ENCODE data around the gene PACSIN2. TPM values are rescaled to one million over a fixed set of nuclear protein-coding genes. Genes with fewer than 3 reads are reported as not detected.

The PACSIN2 gene
- total and polyA plus RNA-seq, 2 of the 13 experiments (the other 11 are each of a cell fraction or from before 2014, with no cell fraction given), result 54.1 to 68.8 TPM

- WGBS (ENCODE audit: low lambda C conversion rate), result 94% methylated on average over 6 of the region's 12 CpGs
- Histone ChIP-seq H3K27me3 (ENCODE audit: control insufficient read depth in 1 of 2, insufficient read depth in 2 of 2, low read length in 2 of 2) (no peaks in the 10 kb centered on the region), H3K27ac (ENCODE audit: extremely low read length, insufficient read depth, low read length) (no peak overlapping the region), H3K9ac (ENCODE audit: insufficient read depth, low read depth, low read length) (no peak overlapping the region), H2AFZ (ENCODE audit: low read length) (no peak overlapping the region), H3K4me3 (replicated peaks in 1 of 3; ENCODE audit: insufficient read depth in 1 of 3, low read depth in 2 of 3, low read length in 3 of 3) (no peak overlapping the region), H3K79me2 (ENCODE audit: insufficient read depth, low read length) (no peaks in the 10 kb centered on the region), H3K9me3 (ENCODE audit: low read length) (no peaks in the 10 kb centered on the region), H3K4me2 (ENCODE audit: low read depth, low read length) (no peak overlapping the region), H4K20me1 (ENCODE audit: insufficient read depth, low read length) (no peaks in the 10 kb centered on the region), H3K36me3 (replicated peaks in 1 of 2; ENCODE audit: control insufficient read depth in 1 of 2, insufficient read depth in 2 of 2, low read length in 2 of 2) (peaks cover 55 to 93% of the 10 kb centered on the region in 2 experiments), H3K4me1 (ENCODE audit: insufficient read depth, low read length) (no peaks in the 10 kb centered on the region)
- POLR2A ChIA-PET, result no interaction called here
- no peak for ATAC-seq
- no peak for DNase-seq (ENCODE audit: low spot score)
- TF ChIP-seq HOXD1 (CRISPR knock-in tag; IDR thresholded peaks at IDR 0.05) (no peak), RBM22 (optimal IDR thresholded peaks at IDR 0.05; ENCODE audit: low read length) (peak; percentile 56), AGO2 (optimal IDR thresholded peaks at IDR 0.05; ENCODE audit: low read depth, low read length) (peak; percentile 44), RFX5 (IDR thresholded peaks at IDR 0.05; ENCODE audit: low read depth, low read length) (no peak)
- CTCF ChIA-PET (ENCODE audit: low intra/inter-chr PET ratio, low total read pairs), result no interaction called here
- BruUV-seq (replicated peaks), result no TSS peak
- intact Hi-C loops (cut with micrococcal nuclease; ENCODE audit: unreplicated experiment), result no loop called here
- FAIRE-seq, result no peak
- in situ Hi-C loops (cut with HindIII; ENCODE audit: extremely low pct_ligation_motif_present, low pct_unique_long_range_greater_than_20kb), result no loop called here
Measured at GRCh38 chr22:42877597-42878340, 137.2 kb downstream of the PACSIN2 start.

- CTCF ChIA-PET (ENCODE audit: low intra/inter-chr PET ratio, low total read pairs), result no interaction called here
Measured at GRCh38 chr22:42877158-42877557, 137.8 kb downstream of the PACSIN2 start.

More at GRCh38 chr22:42877158-42877557, 137.8 kb downstream of the PACSIN2 start:
- intact Hi-C loops (cut with micrococcal nuclease; ENCODE audit: unreplicated experiment), result no loop called here
- BruUV-seq (replicated peaks), result no TSS peak
- H3K27ac ChIP-seq (ENCODE audit: extremely low read length, insufficient read depth, low read length), result no peak overlapping the region
- no peaks in the 10 kb centered on the region for H4K20me1 ChIP-seq (ENCODE audit: insufficient read depth, low read length)
- H3K36me3 ChIP-seq (replicated peaks in 1 of 2; ENCODE audit: control insufficient read depth in 1 of 2, insufficient read depth in 2 of 2, low read length in 2 of 2), result peaks cover 55 to 93% of the 10 kb centered on the region in 2 experiments
- FAIRE-seq, result no peak
- H3K79me2 ChIP-seq (ENCODE audit: insufficient read depth, low read length), result no peaks in the 10 kb centered on the region
- no peak for DNase-seq (ENCODE audit: low spot score)
- no peaks in the 10 kb centered on the region for H3K9me3 ChIP-seq (ENCODE audit: low read length)
- POLR2A ChIA-PET, result interaction anchor here (1.2 kb wide), 1 partner anchor 10 kb away, joined by 3 read pairs; no protein-coding TSS in a partner anchor
- TF ChIP-seq SOX5 (CRISPR knock-in tag; IDR thresholded peaks at IDR 0.05; ENCODE audit: borderline replicate concordance), result no peak
- in situ Hi-C loops (cut with HindIII; ENCODE audit: extremely low pct_ligation_motif_present, low pct_unique_long_range_greater_than_20kb), result no loop called here
- no peak overlapping the region for H3K4me3 ChIP-seq (replicated peaks in 1 of 3; ENCODE audit: insufficient read depth in 1 of 3, low read depth in 2 of 3, low read length in 3 of 3)
- H3K4me2 ChIP-seq (ENCODE audit: low read depth, low read length), result no peak overlapping the region
- H3K27me3 ChIP-seq (ENCODE audit: control insufficient read depth in 1 of 2, insufficient read depth in 2 of 2, low read length in 2 of 2), result no peaks in the 10 kb centered on the region
- WGBS (ENCODE audit: low lambda C conversion rate), result 100% methylated on average over 3 of the region's 8 CpGs
- H3K9ac ChIP-seq (ENCODE audit: insufficient read depth, low read depth, low read length), result no peak overlapping the region
- no peaks in the 10 kb centered on the region for H3K4me1 ChIP-seq (ENCODE audit: insufficient read depth, low read length)
- no peak for ATAC-seq
- no peak overlapping the region for H2AFZ ChIP-seq (ENCODE audit: low read length)
